CD4-positive, alpha-beta memory T cell (primary cell): ENCODE results near the gene SNAI1. TPM values are rescaled to one million over a fixed set of nuclear protein-coding genes. Genes with fewer than 3 reads are reported as not detected.

ENCODE experiments used
- CTCF ChIA-PET: fragments of 350-600 bp; sonication (Branson Sonifier 250); formaldehyde crosslinking; loops from one replicate; lab custom pipeline; 2021; ENCODE audit warnings: inconsistent platforms; ENCODE audit not compliant: partially characterized antibody; lab: Charles Lee
- POLR2A ChIA-PET: fragments of 350-600 bp; sonication (Branson Sonifier 250); formaldehyde crosslinking; loops from one replicate; lab custom pipeline; 2021; ENCODE audit not compliant: partially characterized antibody; lab: Charles Lee
- DNase-seq, 5 donors: peaks; one replicate each; pipeline versions ENCODE4 v3.0.0 to v3.0.0-alpha.2; 2020 to 2022; ENCODE audit warnings: mixed read lengths in 1 of 5
- H3K27ac ChIP-seq: one replicate; pipeline ENCODE4 v1.7.0; 2013; ENCODE audit warnings: low read depth, low read length
- H3K27me3 ChIP-seq: 2 replicates; pipeline ENCODE4 v1.7.0; 2013; ENCODE audit warnings: mild to moderate bottlenecking, low read length, moderate library complexity; ENCODE audit not compliant: insufficient read depth
- H3K36me3 ChIP-seq: 2 replicates; pipeline ENCODE4 v1.7.0; 2013; ENCODE audit warnings: mild to moderate bottlenecking, low read length, moderate library complexity; ENCODE audit not compliant: insufficient read depth
- H3K4me1 ChIP-seq: 2 replicates; pipeline ENCODE4 v1.7.0; 2013; ENCODE audit warnings: mild to moderate bottlenecking, low read length, moderate library complexity; ENCODE audit not compliant: insufficient read depth
- H3K4me3 ChIP-seq, 2 donors: one replicate each; pipeline ENCODE4 v1.7.0; 2013; ENCODE audit warnings: low read length in 2 of 2, mild to moderate bottlenecking in 1 of 2
- H3K9me3 ChIP-seq, 2 donors: one replicate each; pipeline ENCODE4 v1.7.0; 2013; ENCODE audit warnings: low read length in 2 of 2, control low read depth in 1 of 2; ENCODE audit not compliant: control insufficient read depth in 1 of 2
- H3K27ac Mint-ChIP-seq, 7 donors: one replicate each; pipeline ENCODE4 v1.8.0; 2020 to 2021; ENCODE audit warnings: mixed read lengths in 7 of 7, mild to moderate bottlenecking in 6 of 7, inconsistent platforms in 3 of 7, moderate library complexity in 3 of 7
- H3K27me3 Mint-ChIP-seq, 2 donors: one replicate each; pipeline ENCODE4 v1.8.0; 2020 to 2021; ENCODE audit warnings: mixed read lengths in 2 of 2
- H3K36me3 Mint-ChIP-seq, 2 donors: one replicate each; pipeline ENCODE4 v1.8.0; 2020 to 2021; ENCODE audit warnings: mixed read lengths in 2 of 2, inconsistent platforms in 1 of 2, mild to moderate bottlenecking in 1 of 2
- H3K4me1 Mint-ChIP-seq, 4 donors: one replicate each; pipeline ENCODE4 v1.8.0; 2020 to 2021; ENCODE audit warnings: mixed read lengths in 4 of 4, mild to moderate bottlenecking in 1 of 4
- H3K4me3 Mint-ChIP-seq, 8 donors: one replicate each; pipeline ENCODE4 v1.8.0; 2020 to 2021; ENCODE audit warnings: mixed read lengths in 8 of 8, mild to moderate bottlenecking in 7 of 8, moderate library complexity in 6 of 8, inconsistent platforms in 3 of 8
- H3K9me3 Mint-ChIP-seq, 8 donors: one replicate each; pipeline ENCODE4 v1.8.0; 2020 to 2021; ENCODE audit warnings: mixed read lengths in 8 of 8, mild to moderate bottlenecking in 5 of 8, inconsistent platforms in 3 of 8, moderate library complexity in 1 of 8
- intact Hi-C: fragments of 100-400 bp; cut with micrococcal nuclease; formaldehyde crosslinking; loops from one replicate; pipeline ENCODE4 v1.15.1; 2023
- polyA plus RNA-seq, 2 donors: library from polyadenylated mRNA; unstranded; fragments of 300-500 nt; fragmentation: Illumina TruSeq; gene quantifications; one replicate each; pipeline ENCODE4 v1.2.3, GENCODE V29; 2021
- total RNA-seq, 2 experiments: library from RNA; stranded (reverse); gene quantifications; one replicate each; pipeline ENCODE4 v1.2.3, GENCODE V29; 2021

Gene SNAI1
- total and polyA plus RNA-seq, 4 experiments from 2014 or later, result 0.17 to 0.60 (median 0.32) TPM

- Mint-ChIP-seq H3K4me1 (no peaks in the 10 kb centered on the region), H3K27ac (no peak overlapping the region), H3K4me3 (no peak overlapping the region), H3K36me3 (no peaks in the 10 kb centered on the region), H3K9me3 (no peaks in the 10 kb centered on the region), H3K27me3 (peaks cover 5 to 8% of the 10 kb centered on the region in 2 donors)
- H3K4me1 ChIP-seq, result no peaks in the 10 kb centered on the region
- intact Hi-C loops, result no loop called here
- H3K27me3 ChIP-seq, result no peaks in the 10 kb centered on the region
- CTCF ChIA-PET, result interaction anchor here (0.5 kb wide), 1 partner anchor 51 kb away, joined by 3 read pairs; no protein-coding TSS in a partner anchor
- DNase-seq, result no peak
- no peak overlapping the region for H3K27ac ChIP-seq
- H3K9me3 ChIP-seq, result no peaks in the 10 kb centered on the region
- no peak overlapping the region for H3K4me3 ChIP-seq
- POLR2A ChIA-PET, result no interaction called here
- no peaks in the 10 kb centered on the region for H3K36me3 ChIP-seq
These were observed 36.9 kb downstream of the SNAI1 start for GRCh38 chr20:50019466-50020256.

DNA sequence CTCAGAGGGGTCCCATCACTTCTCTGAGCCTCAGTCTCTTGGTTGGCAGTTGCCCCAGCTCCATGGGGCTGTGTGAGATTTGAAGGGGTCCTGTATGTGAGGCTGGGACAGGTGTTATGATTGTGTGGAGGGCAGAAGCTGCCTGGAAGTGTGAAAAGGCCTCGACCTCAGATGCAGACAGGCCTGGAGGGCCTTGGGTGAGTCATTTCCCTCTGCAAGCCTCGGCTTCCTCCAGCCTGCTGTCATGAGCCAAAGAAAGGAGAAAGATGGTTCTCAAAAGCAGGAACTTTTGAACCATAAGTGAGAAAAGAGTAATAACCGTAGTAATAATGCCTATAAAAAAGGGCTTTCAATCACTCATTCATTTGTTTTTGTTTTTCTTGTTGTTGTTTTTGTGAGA is 37.5 kb downstream of the SNAI1 start:
- Mint-ChIP-seq H3K27ac (no peak overlapping the region), H3K36me3 (no peaks in the 10 kb centered on the region), H3K27me3 (peaks cover 5 to 10% of the 10 kb centered on the region in 2 donors), H3K9me3 (no peaks in the 10 kb centered on the region), H3K4me3 (no peak overlapping the region), H3K4me1 (no peaks in the 10 kb centered on the region)
- H3K27me3 ChIP-seq, result no peaks in the 10 kb centered on the region
- H3K27ac ChIP-seq, result no peak overlapping the region
- DNase-seq, result no peak
- ChIA-PET POLR2A (no interaction called here), CTCF (interaction anchor here (0.5 kb wide), 1 partner anchor 51 kb away, joined by 3 read pairs; no protein-coding TSS in a partner anchor)
- H3K4me3 ChIP-seq, result no peak overlapping the region
- no peaks in the 10 kb centered on the region for H3K36me3 ChIP-seq
- no peaks in the 10 kb centered on the region for H3K9me3 ChIP-seq
- no peaks in the 10 kb centered on the region for H3K4me1 ChIP-seq
- intact Hi-C loops, result no loop called here

DNA sequence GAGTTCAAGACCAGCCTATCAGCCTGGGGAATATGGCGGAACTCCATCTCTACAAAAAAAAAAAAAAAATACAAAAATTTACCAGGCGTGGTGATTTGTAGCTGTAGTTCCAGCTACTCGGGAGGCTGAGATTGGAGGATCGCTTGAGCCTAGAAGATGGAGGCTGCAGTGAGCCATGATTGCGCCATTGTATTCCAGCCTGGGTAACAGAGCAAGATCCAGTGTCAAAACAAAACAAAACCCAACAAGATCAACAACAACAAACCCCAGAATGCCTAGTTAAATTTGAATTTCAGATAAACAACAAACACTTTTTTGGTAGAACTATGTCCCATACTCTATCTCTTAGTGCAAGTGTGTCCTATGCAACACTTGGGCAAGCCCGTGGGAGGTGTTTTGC is 39.9 kb downstream of the SNAI1 start:
- POLR2A ChIA-PET, result no interaction called here
- no peak overlapping the region for H3K4me3 ChIP-seq
- H3K4me1 Mint-ChIP-seq, result no peaks in the 10 kb centered on the region
- H3K4me3 Mint-ChIP-seq, result no peak overlapping the region
- no peaks in the 10 kb centered on the region for H3K27me3 ChIP-seq
- no peak overlapping the region for H3K27ac ChIP-seq
- H3K27ac Mint-ChIP-seq, result no peak overlapping the region
- DNase-seq, result no peak
- H3K27me3 Mint-ChIP-seq, result peaks cover 3 to 9% of the 10 kb centered on the region in 2 donors
- H3K36me3 ChIP-seq, result no peaks in the 10 kb centered on the region
- CTCF ChIA-PET, result no interaction called here
- no peaks in the 10 kb centered on the region for H3K36me3 Mint-ChIP-seq
- no peaks in the 10 kb centered on the region for H3K9me3 ChIP-seq
- intact Hi-C loops, result no loop called here
- no peaks in the 10 kb centered on the region for H3K4me1 ChIP-seq
- H3K9me3 Mint-ChIP-seq, result no peaks in the 10 kb centered on the region

- H3K4me1 ChIP-seq, result no peaks in the 10 kb centered on the region
- H3K4me3 Mint-ChIP-seq, result no peak overlapping the region
- intact Hi-C loops, result no loop called here
- peaks cover 3 to 9% of the 10 kb centered on the region in 2 donors for H3K27me3 Mint-ChIP-seq
- no peak overlapping the region for H3K27ac ChIP-seq
- H3K36me3 Mint-ChIP-seq, result no peaks in the 10 kb centered on the region
- DNase-seq, result no peak
- no peak overlapping the region for H3K4me3 ChIP-seq
- no peaks in the 10 kb centered on the region for H3K27me3 ChIP-seq
- CTCF ChIA-PET, result no interaction called here
- H3K4me1 Mint-ChIP-seq, result no peaks in the 10 kb centered on the region
- POLR2A ChIA-PET, result no interaction called here
- H3K27ac Mint-ChIP-seq, result no peak overlapping the region
- H3K9me3 Mint-ChIP-seq, result peaks cover 0 to 2% (median 0%) of the 10 kb centered on the region in 8 donors
- no peaks in the 10 kb centered on the region for H3K9me3 ChIP-seq
- no peaks in the 10 kb centered on the region for H3K36me3 ChIP-seq
These were observed 40.5 kb downstream of the SNAI1 start for GRCh38 chr20:50023116-50023805.

DNA sequence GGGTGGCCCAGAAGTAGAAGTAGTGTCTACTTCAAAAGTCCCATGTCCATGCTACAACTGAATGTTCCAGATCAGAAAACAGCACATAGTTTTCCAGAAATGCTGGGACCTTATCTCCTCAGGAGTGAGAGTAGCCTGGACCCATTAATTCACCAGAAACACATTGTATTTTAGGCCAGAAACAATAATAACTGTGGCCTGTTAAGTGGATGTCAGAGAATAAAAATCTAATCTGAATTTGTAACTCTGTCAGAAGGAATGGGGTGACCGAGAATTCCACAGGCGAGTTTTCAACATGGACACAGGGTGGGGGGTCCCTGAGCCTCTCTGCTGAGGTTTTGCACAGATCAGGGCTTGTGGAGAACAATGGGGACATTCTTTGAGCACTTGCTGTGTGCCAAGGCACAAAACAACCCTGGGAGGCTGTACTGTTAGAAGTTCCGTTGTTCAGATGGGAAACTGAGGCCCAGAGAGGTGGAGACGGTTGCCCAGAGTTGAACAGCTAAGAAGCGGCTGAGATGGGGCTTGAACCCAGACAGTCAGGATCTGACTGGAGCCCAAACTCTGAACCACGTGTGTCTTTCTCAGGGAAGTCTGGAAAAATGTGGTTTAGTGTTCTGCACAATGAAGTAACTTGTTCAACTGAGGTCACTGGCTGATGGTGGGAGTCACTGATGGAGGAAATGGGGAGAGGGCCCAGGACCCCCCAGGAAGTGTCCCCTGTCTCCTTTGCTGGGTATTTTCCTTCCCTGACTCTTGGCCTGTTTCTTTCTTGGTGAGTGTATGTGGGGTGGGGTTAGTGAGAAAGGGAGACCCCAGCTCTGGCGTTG is 44.2 kb downstream of the SNAI1 start:
- Histone ChIP-seq H3K36me3 (no peaks in the 10 kb centered on the region), H3K27me3 (no peaks in the 10 kb centered on the region), H3K4me3 (no peak overlapping the region), H3K9me3 (no peaks in the 10 kb centered on the region), H3K27ac (no peak overlapping the region), H3K4me1 (no peaks in the 10 kb centered on the region)
- Mint-ChIP-seq H3K36me3 (no peaks in the 10 kb centered on the region), H3K9me3 (peaks cover 0 to 2% (median 0%) of the 10 kb centered on the region in 8 donors), H3K4me3 (no peak overlapping the region), H3K4me1 (no peaks in the 10 kb centered on the region), H3K27me3 (peaks cover 4 to 8% of the 10 kb centered on the region in 2 donors), H3K27ac (no peak overlapping the region)
- CTCF ChIA-PET, result no interaction called here
- no peak for DNase-seq
- POLR2A ChIA-PET, result no interaction called here
- intact Hi-C loops, result no loop called here

DNA sequence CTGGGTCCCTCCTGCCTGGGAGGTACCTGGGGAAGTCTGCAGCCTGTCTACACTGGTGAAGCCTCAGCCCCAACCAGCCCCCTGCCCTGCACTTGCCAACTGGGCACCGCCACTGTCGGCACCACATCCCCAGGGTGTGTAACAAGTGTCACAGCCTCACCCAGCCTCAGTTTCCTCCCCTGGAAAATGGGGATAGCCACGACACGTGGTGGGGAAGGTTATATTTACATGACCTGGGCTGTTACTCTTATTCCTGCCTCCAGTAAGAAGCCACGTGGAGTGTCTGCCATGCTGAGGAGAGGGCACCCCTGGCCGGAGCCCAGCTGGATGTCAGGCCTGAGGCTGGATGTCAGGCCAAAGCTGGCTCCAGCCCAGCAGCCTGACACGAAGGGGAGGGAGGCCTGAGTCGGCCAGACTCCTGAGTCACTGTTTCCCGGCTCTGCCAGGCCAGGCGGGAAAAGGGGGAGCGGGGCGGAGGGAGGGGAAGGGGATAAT is 44.9 kb downstream of the SNAI1 start:
- Mint-ChIP-seq H3K9me3 (peaks cover 0 to 2% (median 0%) of the 10 kb centered on the region in 8 donors), H3K36me3 (no peaks in the 10 kb centered on the region), H3K4me1 (no peaks in the 10 kb centered on the region), H3K27me3 (peaks cover 6 to 8% of the 10 kb centered on the region in 2 donors), H3K4me3 (no peak overlapping the region), H3K27ac (no peak overlapping the region)
- no peak for DNase-seq
- no peak overlapping the region for H3K4me3 ChIP-seq
- H3K9me3 ChIP-seq, result no peaks in the 10 kb centered on the region
- no peaks in the 10 kb centered on the region for H3K36me3 ChIP-seq
- ChIA-PET CTCF (no interaction called here), POLR2A (no interaction called here)
- H3K27me3 ChIP-seq, result no peaks in the 10 kb centered on the region
- no peaks in the 10 kb centered on the region for H3K4me1 ChIP-seq
- intact Hi-C loops, result no loop called here
- no peak overlapping the region for H3K27ac ChIP-seq
